Measurements from ENCODE around the gene RGS13.
"Not testable (repeated sequence)": the region's sequence is repeated elsewhere in the genome, so short reads cannot be mapped to it uniquely, and the experiment has no call there.

Gene RGS13

GRCh38 chr1:192683081-192683480 is 47.1 kb downstream of the RGS13 start:
- DNase-seq: not testable (repeated sequence)

- DNase-seq: no peak
Measured at GRCh38 chr1:192689459-192689858, 53.5 kb downstream of the RGS13 start.

- no peak for DNase-seq
Measured at GRCh38 chr1:192691041-192691440, 55.1 kb downstream of the RGS13 start.

- no peak for DNase-seq
Measured at GRCh38 chr1:192696082-192696481, 60.1 kb downstream of the RGS13 start.

- no peak for DNase-seq
Measured at GRCh38 chr1:192697771-192698170, 61.8 kb downstream of the RGS13 start.

GRCh38 chr1:192698731-192699130 is 62.8 kb downstream of the RGS13 start:
- DNase-seq: no peak

GRCh38 chr1:192700834-192701271 is 64.9 kb downstream of the RGS13 start:
- DNase-seq: no peak

GRCh38 chr1:192702212-192702902 is 66.4 kb downstream of the RGS13 start:
- no peak for DNase-seq

GRCh38 chr1:192703283-192704206 is 67.6 kb downstream of the RGS13 start:
- no peak for DNase-seq

GRCh38 chr1:192705510-192705909 is 69.6 kb downstream of the RGS13 start:
- no peak for DNase-seq

- no peak for DNase-seq
Measured at GRCh38 chr1:192706936-192707335, 71.0 kb downstream of the RGS13 start.

GRCh38 chr1:192707978-192708547 is 72.1 kb downstream of the RGS13 start:
- no peak for DNase-seq

GRCh38 chr1:192709544-192709943 is 73.6 kb downstream of the RGS13 start:
- DNase-seq: no peak
